Gastrocnemius medialis (tissue), 4 donors: ENCODE results near the gene CTNNBL1. TPM values are rescaled to one million over a fixed set of nuclear protein-coding genes. Genes with fewer than 3 reads are reported as not detected.

Source experiments
- ATAC-seq, 2 donors: fragments of 150-250 bp; one replicate each; pipeline ENCODE4 v1.9.1; 2016
- DNase-seq, 2 donors: peaks; one replicate each; pipeline ENCODE4 v3.0.0-alpha.2; 2019
- H3K27ac ChIP-seq, 4 donors: fragments of 200-600 bp; sonication (generic); 1 replicate in 1 of 4; 2 replicates in 3 of 4; pipeline ENCODE4 v1.5.1; 2016 to 2018; ENCODE audit warnings: mild to moderate bottlenecking in 2 of 4, moderate library complexity in 1 of 4
- H3K27me3 ChIP-seq, 3 donors: fragments of 200-600 bp; sonication (generic) in 2 of 3; 1 replicate in 1 of 3; 2 replicates in 2 of 3; pipeline versions ENCODE4 v1.5.1 to v1.6.0; 2016 to 2019; ENCODE audit warnings: mild to moderate bottlenecking in 1 of 3, moderate library complexity in 1 of 3
- H3K36me3 ChIP-seq, 2 donors: fragments of 200-600 bp; sonication (generic) in 1 of 2; one replicate each; pipeline ENCODE4 v1.5.1; 2017 to 2018
- H3K4me1 ChIP-seq, 2 donors: fragments of 200-600 bp; sonication (generic) in 1 of 2; one replicate each; pipeline ENCODE4 v1.5.1; 2016 to 2017; ENCODE audit warnings: mild to moderate bottlenecking in 2 of 2
- H3K4me3 ChIP-seq, 4 donors: fragments of 200-600 bp; sonication (generic) in 3 of 4; 1 replicate in 1 of 4; 2 replicates in 3 of 4; pipeline ENCODE4 v1.5.1; 2016 to 2019; ENCODE audit warnings: mild to moderate bottlenecking in 2 of 4
- H3K9me3 ChIP-seq, 3 donors: fragments of 200-600 bp; sonication (generic) in 2 of 3; 1 replicate in 1 of 3; 2 replicates in 2 of 3; pipeline ENCODE4 v1.5.1; 2016 to 2019
- CTCF ChIP-seq, 5 experiments: fragments of 450-650 bp in 3 of 5; fragments of 200-600 bp in 2 of 5; sonication (generic) in 2 of 5; IDR thresholded peaks in 4 of 5; conservative IDR thresholded peaks in 1 of 5; 1 replicate in 4 of 5; 2 replicates in 1 of 5; pipeline ENCODE4 v1.5.1; 2016 to 2019; ENCODE audit warnings: antibody characterized with exemption in 5 of 5, mild to moderate bottlenecking in 3 of 5, moderate library complexity in 3 of 5
- POLR2A ChIP-seq, 2 donors: fragments of 450-650 bp; IDR thresholded peaks; one replicate each; pipeline ENCODE4 v1.6.1; 2017; ENCODE audit warnings: antibody characterized with exemption in 2 of 2, mild to moderate bottlenecking in 2 of 2, moderate library complexity in 2 of 2
- in situ Hi-C, 4 donors: fragments of 200-750 bp; cut with MboI; loops; one replicate each; pipeline versions ENCODE4 v1.15.0 to v1.8.0; 2017; ENCODE audit warnings: low sequenced_read_pairs in 4 of 4
- intact Hi-C: fragments of 100-400 bp; cut with DNase I; formaldehyde crosslinking; loops from one replicate; pipeline ENCODE4 v1.15.1; 2023; ENCODE audit warnings: low total_unique reads
- total RNA-seq, 4 donors: library from RNA; depleted of rRNA; stranded (reverse); fragments of >200 nt; gene quantifications; one replicate each; pipeline versions ENCODE4 v1.1.0 to v1.2.3, GENCODE V29; 2016

CTNNBL1 gene
- total RNA-seq, 4 donors from 2014 or later = 23.1 to 35.4 (median 30.3) TPM

DNA sequence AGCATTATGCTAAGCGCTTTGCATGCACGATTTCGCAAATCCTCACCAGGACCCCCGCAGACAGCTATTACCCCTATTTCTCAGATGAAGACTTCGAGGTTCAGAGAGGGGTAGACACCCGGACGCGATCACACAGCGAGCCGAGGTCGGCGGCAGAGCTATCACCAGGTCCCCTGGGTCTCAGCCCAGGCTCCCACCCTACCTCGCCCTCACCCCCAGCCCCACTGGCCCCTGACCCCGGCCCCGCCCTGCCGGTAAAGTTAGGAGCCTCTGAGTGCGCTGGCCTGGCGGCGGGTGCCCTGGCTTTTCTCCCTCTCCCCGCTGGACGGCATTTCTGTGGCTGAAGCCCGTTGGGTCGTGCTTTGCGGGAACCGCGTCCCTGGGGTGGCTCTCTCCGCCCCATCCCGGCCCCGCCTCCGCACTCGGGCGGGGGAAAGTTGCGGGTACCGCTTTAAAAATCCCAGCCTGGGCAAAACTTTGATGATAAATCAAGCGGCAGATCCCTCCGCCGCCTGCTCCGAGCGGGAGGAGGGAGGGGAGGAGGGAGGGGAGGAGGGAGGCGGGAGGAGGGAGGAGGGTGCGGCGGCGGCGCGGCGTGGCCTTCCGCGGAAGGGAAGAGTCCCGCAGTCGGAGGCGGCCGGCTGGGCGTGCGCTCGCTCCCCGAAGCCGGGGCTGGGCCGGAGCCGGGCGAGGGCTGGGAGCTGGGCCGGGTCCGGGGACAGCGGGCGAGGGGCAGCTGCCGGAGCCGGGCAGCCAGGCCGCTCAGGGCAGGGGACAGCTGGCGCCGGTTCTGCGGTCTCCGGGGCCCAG, 208.9 kb downstream of the CTNNBL1 start, which contains the start of gene VSTM2L:
Gene VSTM2L (plus strand): TSS at position 624 of the 810 bp plus-strand sequence. CDS start 224 bp downstream, outside the sequence.
- in situ Hi-C loops (loop anchor here in 1 of 4 donors (25.0 kb wide), 1 partner anchor 90 kb away; no protein-coding TSS in a partner anchor), intact Hi-C loops (loop anchor here (1.0 to 10.0 kb wide), 3 partner anchors 91 to 320 kb away; partner anchors contain the start of gene TGM2)
- TF ChIP-seq POLR2A (IDR thresholded peaks at IDR 0.05) = no peak
- TF ChIP-seq CTCF (IDR thresholded peaks at IDR 0.05 in 4 of 5, conservative IDR thresholded peaks at IDR 0.05 in 1 of 5) = no peak
- DNase-seq (no peak), ATAC-seq (no peak)
- Histone ChIP-seq H3K27me3 (peaks cover 40 to 66% (median 44%) of the 10 kb centered on the region in 3 donors), H3K4me1 (peaks cover 0 to 6% of the 10 kb centered on the region in 2 donors), H3K27ac (no peak within 1 kb of the TSS), H3K9me3 (no peaks in the 10 kb centered on the region), H3K4me3 (peak within 1 kb of the TSS; percentile 36 to 48 (median 42)), H3K36me3 (no peaks in the 10 kb centered on the region)

- peaks cover 44 to 70% (median 46%) of the 10 kb centered on the region in 3 donors for H3K27me3 ChIP-seq
- DNase-seq (no peak), ATAC-seq (no peak)
- no peak overlapping the region for H3K27ac ChIP-seq
- peaks cover 0 to 6% of the 10 kb centered on the region in 2 donors for H3K4me1 ChIP-seq
- intact Hi-C loops = loop anchor here (5.0 to 10.0 kb wide), 2 partner anchors 261 to 319 kb away; partner anchors contain the start of gene TGM2
- no peaks in the 10 kb centered on the region for H3K36me3 ChIP-seq
- peak overlapping the region; percentile 36 to 48 (median 42) for H3K4me3 ChIP-seq
- H3K9me3 ChIP-seq = no peaks in the 10 kb centered on the region
- TF ChIP-seq CTCF (IDR thresholded peaks at IDR 0.05 in 4 of 5, conservative IDR thresholded peaks at IDR 0.05 in 1 of 5) (no peak), POLR2A (IDR thresholded peaks at IDR 0.05) (no peak)
- in situ Hi-C loops = loop anchor here in 1 of 4 donors (25.0 kb wide), 1 partner anchor 91 kb away; no protein-coding TSS in a partner anchor
These were observed 209.6 kb downstream of the CTNNBL1 start for GRCh38 chr20:37903317-37904007.

- TF ChIP-seq CTCF (IDR thresholded peaks at IDR 0.05 in 4 of 5, conservative IDR thresholded peaks at IDR 0.05 in 1 of 5) (no peak), POLR2A (IDR thresholded peaks at IDR 0.05) (no peak)
- ATAC-seq (no peak), DNase-seq (no peak)
- H3K27me3 ChIP-seq = peaks cover 44 to 70% (median 50%) of the 10 kb centered on the region in 3 donors
- no peak overlapping the region for H3K4me3 ChIP-seq
- H3K36me3 ChIP-seq = no peaks in the 10 kb centered on the region
- in situ Hi-C loops (loop anchor here in 1 of 4 donors (25.0 kb wide), 1 partner anchor 92 kb away; no protein-coding TSS in a partner anchor), intact Hi-C loops (loop anchor here (5.0 to 10.0 kb wide), 2 partner anchors 261 to 318 kb away; partner anchors contain the start of gene TGM2)
- H3K27ac ChIP-seq = no peak overlapping the region
- H3K9me3 ChIP-seq = no peaks in the 10 kb centered on the region
- H3K4me1 ChIP-seq = peaks cover 0 to 6% of the 10 kb centered on the region in 2 donors
These were observed 210.3 kb downstream of the CTNNBL1 start for GRCh38 chr20:37904008-37904642.

DNA sequence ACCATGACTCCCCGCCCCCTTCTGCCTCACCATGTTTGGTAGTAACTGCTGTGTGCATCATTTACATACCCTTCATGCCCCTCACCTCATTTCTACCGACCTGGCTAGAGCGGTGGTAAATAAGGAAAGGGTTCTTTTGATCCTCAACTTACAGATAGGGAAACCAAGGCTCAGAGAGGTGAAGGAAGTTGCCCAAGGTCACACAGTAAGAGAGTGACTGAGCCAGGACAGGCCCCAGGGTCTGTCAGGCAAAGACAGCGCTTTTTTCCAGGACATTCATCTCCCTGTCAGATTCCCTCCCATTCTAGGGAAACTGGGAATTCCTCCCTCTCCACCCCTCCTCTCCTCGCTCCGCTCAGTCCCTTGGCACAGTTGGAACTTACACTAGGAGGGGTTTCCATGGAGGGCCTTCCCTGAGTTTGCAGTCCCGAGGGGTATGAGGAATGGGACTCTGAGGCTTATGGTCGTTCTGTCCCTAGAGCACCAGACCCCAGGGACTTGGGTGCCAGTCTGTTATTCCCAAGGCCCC, 211.1 kb downstream of the CTNNBL1 start:
- Histone ChIP-seq H3K36me3 (no peaks in the 10 kb centered on the region), H3K4me1 (peaks cover 0 to 6% of the 10 kb centered on the region in 2 donors), H3K4me3 (no peak overlapping the region), H3K9me3 (no peaks in the 10 kb centered on the region), H3K27me3 (peaks cover 50 to 73% (median 52%) of the 10 kb centered on the region in 3 donors), H3K27ac (no peak overlapping the region)
- ATAC-seq = no peak
- intact Hi-C loops = loop anchor here (5.0 to 10.0 kb wide), 2 partner anchors 260 to 317 kb away; partner anchors contain the start of gene TGM2
- in situ Hi-C loops = loop anchor here in 1 of 4 donors (25.0 kb wide), 1 partner anchor 93 kb away; no protein-coding TSS in a partner anchor
- no peak for TF ChIP-seq POLR2A (IDR thresholded peaks at IDR 0.05)
- no peak for DNase-seq
